Stimulated activated CD8-positive, alpha-beta memory T cell treated with anti-CD3 and anti-CD28 coated beads, Interleukin-4, amount 100 ng/mL, for 48 hours (primary cell): ENCODE data around the gene TGM5.
"Not testable (repeated sequence)": the region's sequence is repeated elsewhere in the genome, so short reads cannot be mapped to it uniquely, and the experiment has no call there.

ENCODE experiments used
- DNase-seq: peaks from one replicate; pipeline ENCODE4 v3.0.0-alpha.2; 2020

The TGM5 gene

GRCh38 chr15:43244092-43244491, 22.6 kb downstream of the TGM5 start:
- no peak for DNase-seq

GRCh38 chr15:43243020-43243645, 23.6 kb downstream of the TGM5 start:
- DNase-seq: no peak

GRCh38 chr15:43242616-43243015, 24.1 kb downstream of the TGM5 start:
- no peak for DNase-seq

GRCh38 chr15:43241100-43241499, 25.6 kb downstream of the TGM5 start:
- no peak for DNase-seq

GRCh38 chr15:43239732-43240491, 26.8 kb downstream of the TGM5 start:
- no peak for DNase-seq

- DNase-seq: no peak
These were observed 28.0 kb downstream of the TGM5 start for GRCh38 chr15:43238671-43239131.

- DNase-seq: no peak
These were observed 28.8 kb downstream of the TGM5 start for GRCh38 chr15:43237842-43238470.

- DNase-seq: no peak
These were observed 31.2 kb downstream of the TGM5 start for GRCh38 chr15:43235536-43235935.

- DNase-seq: no peak
These were observed 34.3 kb downstream of the TGM5 start for GRCh38 chr15:43232289-43232874.

GRCh38 chr15:43230640-43231115, 36.0 kb downstream of the TGM5 start:
- no peak for DNase-seq

GRCh38 chr15:43229977-43230376, 36.8 kb downstream of the TGM5 start:
- no peak for DNase-seq

- no peak for DNase-seq
These were observed 40.1 kb downstream of the TGM5 start for GRCh38 chr15:43226436-43227305.

- DNase-seq: not testable (repeated sequence)
These were observed 40.8 kb downstream of the TGM5 start for GRCh38 chr15:43225950-43226255.

- DNase-seq: peak; percentile 46
These were observed 41.4 kb downstream of the TGM5 start for GRCh38 chr15:43225201-43225949.

- DNase-seq: no peak
These were observed 45.3 kb downstream of the TGM5 start for GRCh38 chr15:43221422-43221821.

- no peak for DNase-seq
These were observed 45.7 kb downstream of the TGM5 start, which contains the start of gene EPB42 for GRCh38 chr15:43220991-43221403. EPB42 (minus strand) TSS chr15:43221018; CDS start chr15:43220825, 193 bp downstream.

GRCh38 chr15:43219929-43220928, 46.5 kb downstream of the TGM5 start:
- no peak for DNase-seq

- DNase-seq: no peak
These were observed 47.6 kb downstream of the TGM5 start for GRCh38 chr15:43218908-43219706.

GRCh38 chr15:43215961-43216360, 50.8 kb downstream of the TGM5 start:
- DNase-seq: no peak
